ENCODE data around the gene MCEMP1. TPM values are rescaled to one million over a fixed set of nuclear protein-coding genes. Genes with fewer than 3 reads are reported as not detected.

Gene MCEMP1
- total and polyA plus RNA-seq, 11 donors: 0.16 to 1.4 (median 0.54) TPM; not detected in 3

DNA sequence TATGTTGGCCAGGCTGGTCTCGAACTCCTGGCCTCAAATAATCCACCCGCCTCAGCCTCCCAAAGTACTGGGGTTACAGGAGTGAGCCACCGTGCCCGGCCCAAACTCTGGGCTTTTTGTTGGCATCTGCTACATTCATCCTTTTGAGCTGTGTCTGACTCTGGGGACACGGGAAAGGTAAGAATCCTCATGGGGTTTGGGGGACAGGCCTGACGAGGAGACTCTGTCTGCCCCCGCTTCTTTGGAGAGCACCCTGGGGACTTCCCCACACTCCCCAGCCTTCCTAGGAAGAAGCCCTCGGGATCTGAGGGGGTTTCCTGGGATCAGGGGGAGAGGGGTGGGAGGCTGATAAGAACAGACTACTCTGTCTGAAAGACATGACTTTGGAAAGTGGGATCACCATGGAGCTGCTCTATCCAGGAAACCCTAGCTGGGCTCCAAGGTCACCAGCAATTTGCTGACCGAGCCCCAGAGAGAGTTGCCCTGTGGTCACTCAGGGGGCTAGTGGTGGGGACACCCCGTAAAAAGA, 33.1 kb downstream of the MCEMP1 start:
- WGBS, 4 donors: 62 to 75% (median 71%) methylated on average over 10 of the region's 10 CpGs
- Histone ChIP-seq H3K4me3 (no peak overlapping the region), H3K36me3 (no peaks in the 10 kb centered on the region), H3K27me3 (no peaks in the 10 kb centered on the region), H3K9me3 (no peaks in the 10 kb centered on the region), H3K4me1 (peaks cover 0 to 26% (median 0%) of the 10 kb centered on the region in 12 donors), H3K27ac (no peak overlapping the region)
- intact Hi-C loops (cut with DNase I): no loop called here
- no peak for DNase-seq
- TF ChIP-seq, protein P1, sequence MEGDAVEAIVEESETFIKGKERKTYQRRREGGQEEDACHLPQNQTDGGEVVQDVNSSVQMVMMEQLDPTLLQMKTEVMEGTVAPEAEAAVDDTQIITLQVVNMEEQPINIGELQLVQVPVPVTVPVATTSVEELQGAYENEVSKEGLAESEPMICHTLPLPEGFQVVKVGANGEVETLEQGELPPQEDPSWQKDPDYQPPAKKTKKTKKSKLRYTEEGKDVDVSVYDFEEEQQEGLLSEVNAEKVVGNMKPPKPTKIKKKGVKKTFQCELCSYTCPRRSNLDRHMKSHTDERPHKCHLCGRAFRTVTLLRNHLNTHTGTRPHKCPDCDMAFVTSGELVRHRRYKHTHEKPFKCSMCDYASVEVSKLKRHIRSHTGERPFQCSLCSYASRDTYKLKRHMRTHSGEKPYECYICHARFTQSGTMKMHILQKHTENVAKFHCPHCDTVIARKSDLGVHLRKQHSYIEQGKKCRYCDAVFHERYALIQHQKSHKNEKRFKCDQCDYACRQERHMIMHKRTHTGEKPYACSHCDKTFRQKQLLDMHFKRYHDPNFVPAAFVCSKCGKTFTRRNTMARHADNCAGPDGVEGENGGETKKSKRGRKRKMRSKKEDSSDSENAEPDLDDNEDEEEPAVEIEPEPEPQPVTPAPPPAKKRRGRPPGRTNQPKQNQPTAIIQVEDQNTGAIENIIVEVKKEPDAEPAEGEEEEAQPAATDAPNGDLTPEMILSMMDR (IDR thresholded peaks at IDR 0.05): no peak
- no peak for ATAC-seq

DNA sequence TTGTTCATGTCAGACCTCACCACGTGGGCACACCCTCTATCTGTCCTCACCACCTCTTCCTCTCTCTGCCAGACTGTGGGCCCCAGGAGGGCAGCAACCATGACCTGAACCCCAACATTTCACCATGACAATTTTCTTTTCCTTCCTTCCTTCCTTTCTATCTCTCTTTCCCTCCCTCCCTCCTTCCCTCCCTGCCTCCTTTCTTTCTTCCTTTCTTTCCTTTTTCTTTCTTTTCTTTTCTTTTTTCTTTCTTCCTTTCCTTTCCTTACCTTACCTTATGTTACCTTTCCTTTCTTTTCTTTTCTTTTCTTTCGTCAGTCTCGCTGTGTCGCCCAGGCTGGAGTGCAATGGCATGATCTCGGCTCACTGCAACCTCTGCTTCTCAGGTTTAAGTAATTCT, 33.7 kb downstream of the MCEMP1 start:
- no peak for ATAC-seq
- no peak for TF ChIP-seq POLR2A (IDR thresholded peaks at IDR 0.05)
- TF ChIP-seq, protein P1 (IDR thresholded peaks at IDR 0.05): no peak
- intact Hi-C loops (cut with DNase I): no loop called here
- no peak overlapping the region for H3K4me3 ChIP-seq
- 74 to 82% (median 76%) methylated on average over 5 of the region's 5 CpGs for WGBS, 4 donors
- no peaks in the 10 kb centered on the region for H3K36me3 ChIP-seq
- no peak overlapping the region for H3K27ac ChIP-seq
- H3K9me3 ChIP-seq: peaks cover 0 to under 1% (median 0%) of the 10 kb centered on the region in 12 donors
- no peaks in the 10 kb centered on the region for H3K27me3 ChIP-seq
- peaks cover 0 to 21% (median 0%) of the 10 kb centered on the region in 12 donors for H3K4me1 ChIP-seq
- no peak for DNase-seq

DNA sequence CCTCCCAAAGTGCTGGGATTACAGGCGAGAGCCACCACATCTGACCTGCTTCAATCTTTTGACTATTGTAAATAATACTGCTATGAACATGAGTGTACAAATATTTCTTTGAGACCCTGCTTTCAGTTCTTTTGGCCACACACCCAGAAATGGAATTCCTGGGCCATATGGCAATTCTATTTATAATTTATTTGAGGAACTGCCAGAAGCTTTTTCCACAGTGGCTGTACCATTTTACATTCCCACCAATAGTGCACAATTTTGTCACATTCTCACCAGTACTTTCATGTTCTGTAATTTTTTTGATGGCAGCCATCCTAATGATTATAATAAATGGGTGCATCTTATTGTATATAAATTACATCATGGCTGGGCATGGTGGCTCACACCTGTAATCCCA, 38.8 kb downstream of the MCEMP1 start:
- Histone ChIP-seq H3K9me3 (peaks cover 0 to 18% (median 5%) of the 10 kb centered on the region in 12 donors), H3K27ac (no peak overlapping the region), H3K4me1 (no peaks in the 10 kb centered on the region), H3K4me3 (no peak overlapping the region), H3K27me3 (peaks cover 0 to 5% (median 0%) of the 10 kb centered on the region in 9 donors), H3K36me3 (no peaks in the 10 kb centered on the region)
- ATAC-seq: no peak
- no peak for DNase-seq
- 77 to 90% (median 87%) methylated on average over 1 of the region's 1 CpG for WGBS, 4 donors
- intact Hi-C loops (cut with DNase I): no loop called here
- TF ChIP-seq POLR2A (IDR thresholded peaks at IDR 0.05): no peak
- TF ChIP-seq, protein P1 (IDR thresholded peaks at IDR 0.05): no peak

DNA sequence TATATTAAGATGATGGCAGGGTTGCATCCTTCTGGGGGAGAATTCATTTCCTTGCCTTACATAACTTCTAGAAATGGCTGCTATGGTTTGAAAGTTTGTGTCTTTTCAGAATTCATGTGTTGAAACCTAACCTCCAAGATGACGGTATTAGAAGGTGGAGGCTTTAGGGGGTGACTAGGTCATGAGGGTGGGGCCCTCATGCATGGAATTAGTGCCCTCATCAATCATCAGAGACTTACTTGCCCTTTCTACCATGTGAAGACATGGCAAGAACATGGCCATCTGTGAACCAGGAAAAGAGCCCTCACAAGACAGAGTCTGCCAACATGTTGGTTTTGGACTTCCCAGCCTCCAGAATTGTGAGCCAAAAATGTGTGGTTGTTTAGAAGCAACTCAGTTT, 39.9 kb downstream of the MCEMP1 start:
- H3K27ac ChIP-seq: no peak overlapping the region
- H3K4me1 ChIP-seq: no peaks in the 10 kb centered on the region
- intact Hi-C loops (cut with DNase I): no loop called here
- TF ChIP-seq, protein P1 (IDR thresholded peaks at IDR 0.05): no peak
- TF ChIP-seq POLR2A (IDR thresholded peaks at IDR 0.05): no peak
- peaks cover 0 to 10% (median 0%) of the 10 kb centered on the region in 9 donors for H3K27me3 ChIP-seq
- no peak overlapping the region for H3K4me3 ChIP-seq
- ATAC-seq: no peak
- 70 to 88% (median 81%) methylated on average over 1 of the region's 1 CpG for WGBS, 4 donors
- peaks cover 0 to 18% (median 5%) of the 10 kb centered on the region in 12 donors for H3K9me3 ChIP-seq
- no peaks in the 10 kb centered on the region for H3K36me3 ChIP-seq
- DNase-seq: no peak
